Astrocyte (in vitro differentiated cells and primary cell): ENCODE data around the gene ZNF503. TPM values are rescaled to one million over a fixed set of nuclear protein-coding genes. Genes with fewer than 3 reads are reported as not detected.
A peak's percentile ranks its signal among the peaks of the same experiment; 100 is the strongest.

Experiments used
- DNase-seq: peaks from one replicate; pipeline ENCODE4 v3.0.0-alpha.2; 2010; ENCODE audit warnings: low read depth
- FAIRE-seq: peaks from 2 replicates; lab custom pipeline; 2011; peaks lifted over from hg19 to GRCh38; lab: Jason Lieb, UNC
- H2AFZ ChIP-seq: 2 replicates; pipeline ENCODE4 v1.6.0; 2012; ENCODE audit warnings: low read depth, low read length, inconsistent platforms
- H3K27ac ChIP-seq: 2 replicates; pipeline ENCODE4 v1.5.1; 2011; ENCODE audit warnings: low read depth, low read length, inconsistent platforms
- H3K27me3 ChIP-seq: 2 replicates; pipeline ENCODE4 v1.6.0; 2011; ENCODE audit warnings: low read length, inconsistent platforms; ENCODE audit not compliant: insufficient read depth
- H3K36me3 ChIP-seq: 2 replicates; pipeline ENCODE4 v1.5.1; 2011; ENCODE audit warnings: low read length, inconsistent platforms; ENCODE audit not compliant: insufficient read depth
- H3K4me1 ChIP-seq: 2 replicates; pipeline ENCODE4 v1.5.1; 2011; ENCODE audit warnings: low read length, inconsistent platforms; ENCODE audit not compliant: insufficient read depth
- H3K4me2 ChIP-seq: 2 replicates; pipeline ENCODE4 v1.6.0; 2012; ENCODE audit warnings: low read length, inconsistent platforms
- H3K4me3 ChIP-seq: 2 replicates; pipeline ENCODE4 v1.5.1; 2011; ENCODE audit warnings: low read depth, mild to moderate bottlenecking, low read length, inconsistent platforms; ENCODE audit not compliant: insufficient read depth
- H3K79me2 ChIP-seq: 2 replicates; pipeline ENCODE4 v1.6.0; 2012; ENCODE audit warnings: mild to moderate bottlenecking, low read length, inconsistent platforms; ENCODE audit not compliant: insufficient read depth
- H3K9ac ChIP-seq: 2 replicates; pipeline ENCODE4 v1.6.0; 2012; ENCODE audit warnings: mild to moderate bottlenecking, low read length, inconsistent platforms
- H3K9me3 ChIP-seq: 2 replicates; pipeline ENCODE4 v1.5.1; 2012; ENCODE audit warnings: low read depth, mild to moderate bottlenecking, low read length, inconsistent platforms; ENCODE audit not compliant: insufficient read depth
- H4K20me1 ChIP-seq: 2 replicates; pipeline ENCODE4 v1.6.0; 2012; ENCODE audit warnings: low read length, inconsistent platforms; ENCODE audit not compliant: insufficient read depth
- H3K27ac Mint-ChIP-seq: one replicate; pipeline ENCODE4 v1.8.0; 2021; ENCODE audit warnings: mild to moderate bottlenecking, mixed read lengths; ENCODE audit not compliant: unreplicated experiment
- H3K27me3 Mint-ChIP-seq: one replicate; pipeline ENCODE4 v1.8.0; 2021; ENCODE audit warnings: low read depth, mixed read lengths; ENCODE audit not compliant: unreplicated experiment
- H3K36me3 Mint-ChIP-seq: one replicate; pipeline ENCODE4 v1.8.0; 2021; ENCODE audit warnings: low read depth, mixed read lengths; ENCODE audit not compliant: unreplicated experiment
- H3K4me1 Mint-ChIP-seq: one replicate; pipeline ENCODE4 v1.8.0; 2021; ENCODE audit warnings: low read depth, mixed read lengths; ENCODE audit not compliant: unreplicated experiment
- H3K4me3 Mint-ChIP-seq: one replicate; pipeline ENCODE4 v1.8.0; 2021; ENCODE audit warnings: mild to moderate bottlenecking, moderate library complexity, mixed read lengths; ENCODE audit not compliant: unreplicated experiment
- H3K9me3 Mint-ChIP-seq: one replicate; pipeline ENCODE4 v1.8.0; 2021; ENCODE audit warnings: mild to moderate bottlenecking, mixed read lengths; ENCODE audit not compliant: unreplicated experiment
- CTCF ChIP-seq: IDR thresholded peaks from 2 replicates; pipeline ENCODE4 v1.5.1; 2011; ENCODE audit warnings: low read depth, mild to moderate bottlenecking, inconsistent platforms, low read length, moderate library complexity; ENCODE audit not compliant: insufficient read depth
- EZH2 ChIP-seq: IDR thresholded peaks from 2 replicates; pipeline ENCODE4 v1.6.1; 2012; ENCODE audit warnings: mild to moderate bottlenecking, low read length, inconsistent platforms; ENCODE audit not compliant: insufficient read depth
- total RNA-seq: library from RNA; stranded (reverse); gene quantifications from 2 replicates; pipeline ENCODE4 v1.2.1, GENCODE V29; 2021

ZNF503 gene
- total RNA-seq, 1 donor from 2014 or later: 11.9 TPM

DNA sequence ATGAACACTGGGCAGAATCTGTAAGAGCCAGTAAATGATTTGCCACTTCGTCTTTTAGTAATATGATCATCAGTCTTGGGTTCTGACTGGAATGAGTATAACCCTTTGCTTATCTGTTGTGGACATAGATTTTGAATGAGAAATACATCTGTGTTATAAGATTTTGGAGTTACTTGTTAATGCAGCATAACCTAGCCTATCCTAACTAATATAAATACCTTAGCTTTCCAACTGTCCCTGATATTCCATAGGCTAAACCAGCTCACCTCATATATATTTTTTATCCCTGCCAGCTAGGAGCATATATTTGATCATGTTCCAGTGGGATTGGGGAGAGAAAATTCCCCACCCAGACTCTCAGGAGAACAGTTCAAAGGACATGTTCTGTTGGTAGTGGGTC lies 44.9 kb upstream of the ZNF503 start:
- FAIRE-seq: no peak
- TF ChIP-seq EZH2 (no peak), CTCF (no peak)
- H4K20me1 ChIP-seq: no peaks in the 10 kb centered on the region

DNA sequence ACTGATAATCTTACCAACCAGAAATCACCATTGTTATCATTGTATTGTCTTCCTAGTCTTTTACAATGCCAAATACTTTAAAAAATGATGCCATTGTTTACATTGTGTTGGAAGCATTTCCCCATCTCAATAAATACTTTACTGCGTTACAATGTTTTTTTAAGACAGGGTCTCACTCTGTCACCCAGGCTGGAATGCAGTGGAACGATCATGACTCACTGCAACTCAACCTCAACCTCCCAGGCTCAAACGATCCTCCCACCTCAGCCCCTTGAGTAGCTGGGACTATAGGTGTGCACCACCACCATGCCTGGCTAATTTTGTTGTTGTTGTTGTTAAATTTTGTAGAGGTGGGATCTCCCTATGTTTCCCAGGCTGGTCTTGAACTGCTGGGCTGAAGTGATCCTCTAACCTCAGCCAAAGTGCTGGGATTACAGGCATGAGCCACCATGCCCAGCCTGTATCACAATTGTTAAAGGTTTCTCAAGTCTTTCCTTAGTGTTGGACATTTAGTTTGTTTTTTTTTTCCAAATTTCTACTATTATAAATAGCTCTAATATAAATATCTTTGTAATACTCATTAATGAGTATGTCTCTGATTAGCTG lies 43.3 kb upstream of the ZNF503 start:
- H3K4me3 Mint-ChIP-seq: no peak overlapping the region
- no peaks in the 10 kb centered on the region for H3K79me2 ChIP-seq
- peak; percentile 10 for DNase-seq
- H3K27ac ChIP-seq: no peak overlapping the region
- H4K20me1 ChIP-seq: no peaks in the 10 kb centered on the region
- H3K36me3 Mint-ChIP-seq: peaks cover 4% of the 10 kb centered on the region
- H3K4me1 Mint-ChIP-seq: no peaks in the 10 kb centered on the region
- TF ChIP-seq CTCF (no peak), EZH2 (no peak)
- H3K9ac ChIP-seq: no peak overlapping the region
- H3K27ac Mint-ChIP-seq: no peak overlapping the region
- no peaks in the 10 kb centered on the region for H3K4me1 ChIP-seq
- no peak for FAIRE-seq
- peaks cover 10% of the 10 kb centered on the region for H3K27me3 Mint-ChIP-seq
- no peak overlapping the region for H3K4me3 ChIP-seq
- no peaks in the 10 kb centered on the region for H3K36me3 ChIP-seq
- H2AFZ ChIP-seq: no peak overlapping the region
- peaks cover 14% of the 10 kb centered on the region for H3K9me3 Mint-ChIP-seq
- H3K9me3 ChIP-seq: peaks cover 4% of the 10 kb centered on the region
- H3K4me2 ChIP-seq: no peak overlapping the region
- H3K27me3 ChIP-seq: peaks cover 3% of the 10 kb centered on the region

More for the DNA sequence above, 44.9 kb upstream of the ZNF503 start:
- peaks cover 18% of the 10 kb centered on the region for H3K27me3 Mint-ChIP-seq
- H3K4me2 ChIP-seq: no peak overlapping the region
- no peak overlapping the region for H3K4me3 ChIP-seq
- H3K9me3 ChIP-seq: peaks cover 4% of the 10 kb centered on the region
- no peak for DNase-seq
- peaks cover 19% of the 10 kb centered on the region for H3K27me3 ChIP-seq
- no peaks in the 10 kb centered on the region for H3K79me2 ChIP-seq
- H3K4me1 ChIP-seq: no peaks in the 10 kb centered on the region
- H3K27ac ChIP-seq: no peak overlapping the region
- H3K9ac ChIP-seq: no peak overlapping the region
- peaks cover 3% of the 10 kb centered on the region for H3K4me1 Mint-ChIP-seq
- H3K36me3 Mint-ChIP-seq: peaks cover 4% of the 10 kb centered on the region
- no peak overlapping the region for H3K27ac Mint-ChIP-seq
- no peak overlapping the region for H3K4me3 Mint-ChIP-seq
- H3K36me3 ChIP-seq: no peaks in the 10 kb centered on the region
- peaks cover 10% of the 10 kb centered on the region for H3K9me3 Mint-ChIP-seq
- no peak overlapping the region for H2AFZ ChIP-seq

DNA sequence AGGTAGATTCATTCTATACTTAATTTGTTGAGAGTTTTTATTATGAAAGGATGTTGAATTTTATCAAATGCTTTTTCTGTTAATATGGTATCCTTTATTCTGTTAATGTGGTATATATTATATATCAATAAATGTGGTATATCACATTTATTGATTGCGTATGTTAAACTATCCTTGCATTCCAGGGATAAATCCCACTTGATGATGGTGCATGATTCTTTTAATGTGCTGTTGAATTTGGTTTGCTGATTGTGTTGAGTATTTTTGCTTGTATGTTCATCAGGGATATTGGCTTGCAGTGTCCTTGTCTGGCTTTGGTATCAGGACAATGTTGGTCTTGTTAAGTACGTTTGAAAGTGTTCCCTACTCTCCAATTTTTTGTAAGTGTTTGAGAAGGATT lies 41.8 kb upstream of the ZNF503 start:
- H3K9ac ChIP-seq: no peak overlapping the region
- Mint-ChIP-seq H3K4me3 (no peak overlapping the region), H3K27me3 (peaks cover 14% of the 10 kb centered on the region), H3K27ac (no peak overlapping the region), H3K4me1 (no peaks in the 10 kb centered on the region), H3K36me3 (peaks cover 4% of the 10 kb centered on the region), H3K9me3 (peaks cover 14% of the 10 kb centered on the region)
- H3K4me1 ChIP-seq: no peaks in the 10 kb centered on the region
- FAIRE-seq: no peak
- no peak overlapping the region for H3K27ac ChIP-seq
- TF ChIP-seq EZH2: no peak
- no peak for TF ChIP-seq CTCF
- no peak overlapping the region for H2AFZ ChIP-seq
- H3K4me2 ChIP-seq: no peak overlapping the region
- H3K27me3 ChIP-seq: peaks cover 3% of the 10 kb centered on the region
- DNase-seq: no peak
- no peak overlapping the region for H3K4me3 ChIP-seq
- H3K9me3 ChIP-seq: peaks cover 4% of the 10 kb centered on the region
- H3K79me2 ChIP-seq: no peaks in the 10 kb centered on the region
- H3K36me3 ChIP-seq: no peaks in the 10 kb centered on the region
- no peaks in the 10 kb centered on the region for H4K20me1 ChIP-seq
